A549 (cell line): Measurements from ENCODE around the gene EVC. TPM values are rescaled to one million over a fixed set of nuclear protein-coding genes. Genes with fewer than 3 reads are reported as not detected.

Experiments used
- ATAC-seq, 2 experiments: fragments of 200-7000 bp in 1 of 2; fragments of >200 bp in 1 of 2; cut with Nextera tagmentation in 1 of 2; cut with Tn5 transposase in 1 of 2; 3 replicates each; pipeline versions ENCODE4 v1.8.0 to v1.9.1; 2018 to 2020; ENCODE audit warnings: mild to moderate bottlenecking in 1 of 2, moderate library complexity in 1 of 2
- CTCF ChIA-PET: fragments of 300-600 bp; sonication (Branson Sonifier 250); formaldehyde crosslinking; extraction: SDS; loops from one replicate; lab custom pipeline; 2021; ENCODE audit warnings: antibody characterized with exemption, inconsistent platforms; lab: Yijun Ruan, JAX
- POLR2A ChIA-PET: fragments of 350-600 bp; formaldehyde crosslinking; extraction: SDS; loops from one replicate; lab custom pipeline; 2021; ENCODE audit warnings: antibody characterized with exemption, inconsistent platforms; lab: Yijun Ruan, JAX
- DNase-seq, 2 experiments: peaks; one replicate each; pipeline versions ENCODE4 v3.0.0 to v3.0.0-alpha.2; 2011 to 2016; ENCODE audit warnings: low read depth in 1 of 2, low spot score in 1 of 2
- FAIRE-seq: peaks from 2 replicates; lab custom pipeline; 2011; peaks lifted over from hg19 to GRCh38; lab: Jason Lieb, UNC
- H3K27ac ChIP-seq, 2 experiments: fragments of >200 bp; sonication (Bioruptor Twin); formaldehyde crosslinking; 3 replicates each; pipeline ENCODE4 v1.5.1; 2016 to 2017
- H3K4me1 ChIP-seq: fragments of >200 bp; sonication (Bioruptor Twin); formaldehyde crosslinking; 3 replicates; pipeline ENCODE4 v1.6.1; 2016
- H3K4me2 ChIP-seq: fragments of >200 bp; sonication (Bioruptor Twin); formaldehyde crosslinking; 3 replicates; pipeline ENCODE4 v1.6.1; 2016
- H3K4me3 ChIP-seq: fragments of >200 bp; sonication (Bioruptor Twin); formaldehyde crosslinking; 3 replicates; pipeline ENCODE4 v1.5.1; 2016
- H3K9me3 ChIP-seq: fragments of >200 bp; sonication (Bioruptor Twin); formaldehyde crosslinking; 3 replicates; pipeline ENCODE4 v1.6.1; 2016
- BHLHE40 ChIP-seq: IDR thresholded peaks from 2 replicates; pipeline ENCODE4 v1.6.1; 2012; ENCODE audit warnings: low read depth, low read length, inconsistent platforms
- CBX2 ChIP-seq: fragments of 200-600 bp; sonication (generic); IDR thresholded peaks from 2 replicates; pipeline ENCODE4 v1.6.1; 2016; ENCODE audit warnings: low read depth, mild to moderate bottlenecking, borderline replicate concordance
- CHD4 ChIP-seq: fragments of 200-600 bp; sonication (generic); IDR thresholded peaks from 2 replicates; pipeline ENCODE4 v1.6.1; 2016; ENCODE audit warnings: antibody characterized with exemption, mild to moderate bottlenecking, borderline replicate concordance
- E2F6 ChIP-seq: IDR thresholded peaks from 2 replicates; pipeline ENCODE4 v1.6.1; 2012; ENCODE audit warnings: low read depth, borderline replicate concordance
- ELK1 ChIP-seq: fragments of 150-350 bp; IDR thresholded peaks from 2 replicates; pipeline ENCODE4 v1.6.1; 2014; ENCODE audit warnings: low read depth, mild to moderate bottlenecking, low read length
- FOXS1 ChIP-seq: fragments of 250-450 bp; sonication (Bioruptor Pico); IDR thresholded peaks from 2 replicates; pipeline ENCODE4 v1.5.0; 2020; ENCODE audit warnings: mild to moderate bottlenecking, moderate library complexity
- HDAC2 ChIP-seq: fragments of 200-600 bp; sonication (generic); IDR thresholded peaks from 2 replicates; pipeline ENCODE4 v1.6.1; 2016
- HOXA7 ChIP-seq: fragments of 250-450 bp; sonication (Bioruptor Pico); IDR thresholded peaks from 2 replicates; pipeline ENCODE4 v1.5.0; 2020; ENCODE audit warnings: mild to moderate bottlenecking, moderate library complexity
- HOXB5 ChIP-seq: fragments of 250-450 bp; sonication (Bioruptor Pico); IDR thresholded peaks from 2 replicates; pipeline ENCODE4 v1.5.0; 2020; ENCODE audit warnings: mild to moderate bottlenecking, moderate library complexity
- JUN ChIP-seq, 2 experiments: fragments of >200 bp; sonication (Bioruptor Twin); formaldehyde crosslinking; IDR thresholded peaks; 2 replicates in 1 of 2; 3 replicates in 1 of 2; pipeline ENCODE4 v1.6.1; 2016 to 2017
- JUNB ChIP-seq: fragments of >200 bp; sonication (Bioruptor Twin); formaldehyde crosslinking; IDR thresholded peaks from 2 replicates; pipeline ENCODE4 v1.6.1; 2016
- KDM1A ChIP-seq: fragments of 200-600 bp; sonication (generic); IDR thresholded peaks from 2 replicates; pipeline ENCODE4 v1.6.1; 2016; ENCODE audit warnings: low read depth, mild to moderate bottlenecking
- KDM5A ChIP-seq: fragments of 200-600 bp; sonication (generic); IDR thresholded peaks from 2 replicates; pipeline ENCODE4 v1.6.1; 2016; ENCODE audit warnings: antibody characterized with exemption, mild to moderate bottlenecking
- MYC ChIP-seq: IDR thresholded peaks from 2 replicates; pipeline ENCODE4 v1.6.1; 2012; ENCODE audit warnings: mild to moderate bottlenecking, inconsistent platforms, low read length, improper control_type of control experiment, borderline replicate concordance
- NFE2L2 ChIP-seq: fragments of 150-350 bp; conservative IDR thresholded peaks from 2 replicates; pipeline ENCODE4 v1.6.1; 2014; ENCODE audit warnings: low read length
- NPAS2 ChIP-seq: fragments of 250-450 bp; sonication (Bioruptor Pico); IDR thresholded peaks from 2 replicates; pipeline ENCODE4 v1.8.0; 2022; ENCODE audit warnings: mild to moderate bottlenecking, moderate library complexity, borderline replicate concordance
- POLR2A ChIP-seq: IDR thresholded peaks from 2 replicates; pipeline ENCODE4 v1.6.1; 2012; ENCODE audit warnings: mild to moderate bottlenecking, low read length
- RAD21 ChIP-seq, 2 experiments: fragments of >200 bp in 1 of 2; sonication (Bioruptor Twin) in 1 of 2; formaldehyde crosslinking in 1 of 2; IDR thresholded peaks in 1 of 2; conservative IDR thresholded peaks in 1 of 2; 2 replicates in 1 of 2; 3 replicates in 1 of 2; pipeline ENCODE4 v1.6.1; 2012 to 2018; ENCODE audit warnings: inconsistent platforms in 1 of 2
- RARB ChIP-seq: fragments of 250-450 bp; sonication (Bioruptor Pico); IDR thresholded peaks from 2 replicates; pipeline ENCODE4 v1.8.0; 2021; ENCODE audit warnings: mild to moderate bottlenecking, moderate library complexity
- REST ChIP-seq: fragments of 200-600 bp; sonication (generic); IDR thresholded peaks from 2 replicates; pipeline ENCODE4 v1.6.1; 2016; ENCODE audit warnings: antibody characterized with exemption, mild to moderate bottlenecking, moderate library complexity
- SMC3 ChIP-seq: fragments of >200 bp; sonication (Bioruptor Twin); formaldehyde crosslinking; IDR thresholded peaks from 3 replicates; pipeline ENCODE4 v1.6.1; 2018; ENCODE audit warnings: inconsistent platforms
- SREBF2 ChIP-seq: fragments of 450-650 bp; IDR thresholded peaks from 2 replicates; pipeline ENCODE4 v1.6.1; 2014; ENCODE audit warnings: mild to moderate bottlenecking, moderate library complexity
- TFCP2L1 ChIP-seq: fragments of 250-450 bp; sonication (Bioruptor Pico); IDR thresholded peaks from 2 replicates; pipeline ENCODE4 v1.5.0; 2021; ENCODE audit warnings: mild to moderate bottlenecking
- ZFP36 ChIP-seq: fragments of 450-650 bp; IDR thresholded peaks from 2 replicates; pipeline ENCODE4 v1.6.1; 2014; ENCODE audit warnings: borderline replicate concordance; ENCODE audit not compliant: partially characterized antibody
- WGBS: methylation state at CpG from one replicate; pipeline ENCODE4 v1.1.6; 2017; ENCODE audit errors: missing lambda C conversion rate; 5-methylcytosine and 5-hydroxymethylcytosine counted together
- polyA plus RNA-seq, 4 experiments: library from polyadenylated mRNA; depleted of rRNA in 3 of 4; stranded (reverse); fragments of >200 nt; fragmentation: RNase III in 1 of 4; extraction: RNeasy Plus Mini Kit Qiagen cat#74134 plus additional on column Dnase treatment in 1 of 4; gene quantifications; 2 replicates in 3 of 4; 3 replicates in 1 of 4; pipeline ENCODE4 v1.2.3, GENCODE V29; 2011 to 2017

Gene EVC
- polyA plus RNA-seq, 2 of the 4 experiments (the other 2 are of a cell fraction), result 3.0 to 5.5 TPM

GRCh38 chr4:5797866-5798265, 86.9 kb downstream of the EVC start:
- FAIRE-seq (no peak), DNase-seq (no peak), ATAC-seq (no peak)
- Histone ChIP-seq H3K4me3 (no peak overlapping the region), H3K9me3 (no peaks in the 10 kb centered on the region), H3K27ac (no peak overlapping the region), H3K4me1 (no peaks in the 10 kb centered on the region), H3K4me2 (no peak overlapping the region)
- CTCF ChIA-PET, result interaction anchor here (1.0 kb wide), 1 partner anchor 130 kb away, joined by 3 read pairs; no protein-coding TSS in a partner anchor
- no peak for TF ChIP-seq JUNB
- TF ChIP-seq NFE2L2, result no peak
- TF ChIP-seq E2F6, result no peak
- no peak for TF ChIP-seq HOXB5
- TF ChIP-seq HOXA7, result no peak
- TF ChIP-seq KDM1A, result no peak
- no peak for TF ChIP-seq SMC3
- TF ChIP-seq KDM5A, result no peak
- TF ChIP-seq RAD21 (conservative IDR thresholded peaks at IDR 0.05 in 1 of 2, IDR thresholded peaks at IDR 0.05 in 1 of 2), result no peak
- no peak for TF ChIP-seq POLR2A
- TF ChIP-seq ZFP36, result no peak
- no peak for TF ChIP-seq TFCP2L1
- no peak for TF ChIP-seq JUN (IDR thresholded peaks at IDR 0.05)
- 88% methylated on average over 6 of the region's 6 CpGs for WGBS
- POLR2A ChIA-PET, result no interaction called here

GRCh38 chr4:5798462-5798861, 87.5 kb downstream of the EVC start:
- FAIRE-seq, result no peak

GRCh38 chr4:5798946-5799345, 87.9 kb downstream of the EVC start:
- ChIA-PET CTCF (interaction anchor here (0.9 kb wide), 1 partner anchor 8 kb away, joined by 7 read pairs; no protein-coding TSS in a partner anchor), POLR2A (no interaction called here)
- Histone ChIP-seq H3K27ac (no peak overlapping the region), H3K4me1 (no peaks in the 10 kb centered on the region), H3K4me3 (no peak overlapping the region), H3K4me2 (no peak overlapping the region), H3K9me3 (no peaks in the 10 kb centered on the region)
- no peak for TF ChIP-seq NFE2L2
- no peak for TF ChIP-seq JUNB
- TF ChIP-seq REST, result no peak
- no peak for TF ChIP-seq KDM1A
- TF ChIP-seq ELK1, result no peak
- no peak for TF ChIP-seq FOXS1 (CRISPR knock-in tag)
- TF ChIP-seq CHD4, result no peak
- no peak for TF ChIP-seq SREBF2
- no peak for TF ChIP-seq HOXA7
- no peak for TF ChIP-seq E2F6
- no peak for TF ChIP-seq RARB (CRISPR knock-in tag)
- TF ChIP-seq KDM5A, result no peak
- TF ChIP-seq CBX2, result no peak
- no peak for TF ChIP-seq MYC
- no peak for TF ChIP-seq NPAS2
- no peak for TF ChIP-seq HDAC2
- TF ChIP-seq POLR2A, result no peak
- WGBS, result 92% methylated on average over 11 of the region's 11 CpGs
- FAIRE-seq (no peak), DNase-seq (no peak), ATAC-seq (no peak)

More at GRCh38 chr4:5798462-5798861, 87.5 kb downstream of the EVC start:
- POLR2A ChIA-PET, result no interaction called here
- 85% methylated on average over 3 of the region's 11 CpGs for WGBS
- ATAC-seq (no peak), DNase-seq (no peak)
- Histone ChIP-seq H3K9me3 (no peaks in the 10 kb centered on the region), H3K27ac (no peak overlapping the region), H3K4me2 (no peak overlapping the region), H3K4me3 (no peak overlapping the region), H3K4me1 (no peaks in the 10 kb centered on the region)
- CTCF ChIA-PET, result interaction anchor here (1.0 kb wide), 1 partner anchor 131 kb away, joined by 3 read pairs; no protein-coding TSS in a partner anchor
- TF ChIP-seq BHLHE40, result no peak
